ENCODE data around the gene MYL6. TPM values are rescaled to one million over a fixed set of nuclear protein-coding genes. Genes with fewer than 3 reads are reported as not detected.

The MYL6 gene
- total and polyA plus RNA-seq, 10 of the 15 experiments (the other 5 are each of a cell fraction or from before 2014, with no cell fraction given) = 1,000 to 4,116 (median 1,828) TPM

DNA sequence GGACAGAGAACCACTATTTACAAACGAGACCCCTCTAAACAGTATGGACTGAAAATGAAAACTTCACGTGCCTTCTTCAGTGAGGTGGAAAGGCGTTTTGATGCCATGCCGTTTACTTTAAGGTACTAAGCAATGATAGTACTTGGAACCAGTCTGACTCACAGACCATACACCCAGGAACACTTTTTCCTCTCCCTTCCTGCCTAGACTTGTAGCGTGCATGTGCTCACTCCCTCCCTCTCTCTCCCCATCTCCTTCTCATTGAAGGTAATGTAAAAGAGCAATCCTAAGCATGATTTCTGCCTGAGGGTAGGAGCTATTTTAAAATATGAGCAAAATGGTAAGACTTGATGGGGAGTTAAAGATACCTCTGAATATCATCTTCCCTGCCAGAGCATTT lies 47.6 kb upstream of the MYL6 start:
- Histone ChIP-seq H3K27me3 (replicated peaks in 1 of 2; ENCODE audit: control insufficient read depth in 2 of 2, insufficient read depth in 2 of 2, low read length in 1 of 2) (no peaks in the 10 kb centered on the region), H3K9ac (ENCODE audit: control insufficient read depth, insufficient read depth, low read length) (no peak overlapping the region), H2AFZ (ENCODE audit: control insufficient read depth, low read depth, low read length) (no peak overlapping the region), H3K4me1 (ENCODE audit: control insufficient read depth, insufficient read depth, low read length) (peaks cover 6% of the 10 kb centered on the region), H3K9me3 (replicated peaks; ENCODE audit: control insufficient read depth, insufficient read depth, low read length) (no peaks in the 10 kb centered on the region), H3K36me3 (ENCODE audit: control insufficient read depth in 2 of 2, insufficient read depth in 2 of 2, low read length in 1 of 2) (peaks cover 17 to 42% of the 10 kb centered on the region in 2 experiments), H3K27ac (ENCODE audit: control insufficient read depth, insufficient read depth) (no peak overlapping the region), H4K20me1 (ENCODE audit: control insufficient read depth, insufficient read depth) (no peaks in the 10 kb centered on the region), H3K4me3 (no peak overlapping the region), H3K4me2 (ENCODE audit: control insufficient read depth, insufficient read depth) (no peak overlapping the region), H3K79me2 (ENCODE audit: control insufficient read depth, insufficient read depth, low read length) (peaks cover 21% of the 10 kb centered on the region)
- DNase-seq (ENCODE audit: low read depth, low spot score) (no peak), ATAC-seq (no peak), FAIRE-seq (no peak)
- in situ Hi-C loops (cut with MboI) = no loop called here
- POLR2A ChIA-PET = interaction anchor here (0.7 to 1.0 kb wide), 2 partner anchors 12 to 66 kb away, joined by 5 read pairs; no protein-coding TSS in a partner anchor
- CTCF ChIA-PET = interaction anchor here (1.1 kb wide), 1 partner anchor 372 kb away, joined by 3 read pairs; no protein-coding TSS in a partner anchor
- intact Hi-C loops (cut with micrococcal nuclease; ENCODE audit: unreplicated experiment) = no loop called here
- RAD21 ChIA-PET (ENCODE audit: unreplicated experiment) = no interaction called here
- SMC1A ChIA-PET (ENCODE audit: uncharacterized antibody, unreplicated experiment) = no interaction called here
- 85% methylated on average over 5 of the region's 5 CpGs for WGBS (ENCODE audit: insufficient coverage, insufficient replicate concordance, low lambda C conversion rate, missing lambda C conversion rate)
- no TSS peak for BruUV-seq (replicated peaks)
- TF ChIP-seq CBX5 (IDR thresholded peaks at IDR 0.05; ENCODE audit: low read depth) = no peak
- no peak for TF ChIP-seq ZNF274 (IDR thresholded peaks at IDR 0.05; ENCODE audit: insufficient read depth, insufficient read length)
- TF ChIP-seq, protein P1, sequence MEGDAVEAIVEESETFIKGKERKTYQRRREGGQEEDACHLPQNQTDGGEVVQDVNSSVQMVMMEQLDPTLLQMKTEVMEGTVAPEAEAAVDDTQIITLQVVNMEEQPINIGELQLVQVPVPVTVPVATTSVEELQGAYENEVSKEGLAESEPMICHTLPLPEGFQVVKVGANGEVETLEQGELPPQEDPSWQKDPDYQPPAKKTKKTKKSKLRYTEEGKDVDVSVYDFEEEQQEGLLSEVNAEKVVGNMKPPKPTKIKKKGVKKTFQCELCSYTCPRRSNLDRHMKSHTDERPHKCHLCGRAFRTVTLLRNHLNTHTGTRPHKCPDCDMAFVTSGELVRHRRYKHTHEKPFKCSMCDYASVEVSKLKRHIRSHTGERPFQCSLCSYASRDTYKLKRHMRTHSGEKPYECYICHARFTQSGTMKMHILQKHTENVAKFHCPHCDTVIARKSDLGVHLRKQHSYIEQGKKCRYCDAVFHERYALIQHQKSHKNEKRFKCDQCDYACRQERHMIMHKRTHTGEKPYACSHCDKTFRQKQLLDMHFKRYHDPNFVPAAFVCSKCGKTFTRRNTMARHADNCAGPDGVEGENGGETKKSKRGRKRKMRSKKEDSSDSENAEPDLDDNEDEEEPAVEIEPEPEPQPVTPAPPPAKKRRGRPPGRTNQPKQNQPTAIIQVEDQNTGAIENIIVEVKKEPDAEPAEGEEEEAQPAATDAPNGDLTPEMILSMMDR (IDR thresholded peaks at IDR 0.05 in 2 of 3, conservative IDR thresholded peaks at IDR 0.05 in 1 of 3; ENCODE audit: control insufficient read depth in 2 of 3, extremely low read depth in 1 of 3, insufficient read depth in 1 of 3, low read depth in 3 of 3, low read length in 3 of 3) = no peak
- no peak for TF ChIP-seq NR2F1 (conservative IDR thresholded peaks at IDR 0.05)
- TF ChIP-seq JUND (IDR thresholded peaks at IDR 0.05; ENCODE audit: low read depth, low read length) = no peak
- TF ChIP-seq MEF2A (IDR thresholded peaks at IDR 0.05; ENCODE audit: insufficient read depth, low read depth, low read length) = no peak
- TF ChIP-seq NBN (IDR thresholded peaks at IDR 0.05) = no peak
- TF ChIP-seq, protein P2, sequence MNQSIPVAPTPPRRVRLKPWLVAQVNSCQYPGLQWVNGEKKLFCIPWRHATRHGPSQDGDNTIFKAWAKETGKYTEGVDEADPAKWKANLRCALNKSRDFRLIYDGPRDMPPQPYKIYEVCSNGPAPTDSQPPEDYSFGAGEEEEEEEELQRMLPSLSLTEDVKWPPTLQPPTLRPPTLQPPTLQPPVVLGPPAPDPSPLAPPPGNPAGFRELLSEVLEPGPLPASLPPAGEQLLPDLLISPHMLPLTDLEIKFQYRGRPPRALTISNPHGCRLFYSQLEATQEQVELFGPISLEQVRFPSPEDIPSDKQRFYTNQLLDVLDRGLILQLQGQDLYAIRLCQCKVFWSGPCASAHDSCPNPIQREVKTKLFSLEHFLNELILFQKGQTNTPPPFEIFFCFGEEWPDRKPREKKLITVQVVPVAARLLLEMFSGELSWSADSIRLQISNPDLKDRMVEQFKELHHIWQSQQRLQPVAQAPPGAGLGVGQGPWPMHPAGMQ (IDR thresholded peaks at IDR 0.05; ENCODE audit: borderline replicate concordance) = no peak
- TF ChIP-seq RAD51 (IDR thresholded peaks at IDR 0.05) = no peak
- TF ChIP-seq CEBPB (IDR thresholded peaks at IDR 0.05; ENCODE audit: borderline replicate concordance in 1 of 2, low read depth in 2 of 2, low read length in 2 of 2) = no peak
- TF ChIP-seq, protein P3, sequence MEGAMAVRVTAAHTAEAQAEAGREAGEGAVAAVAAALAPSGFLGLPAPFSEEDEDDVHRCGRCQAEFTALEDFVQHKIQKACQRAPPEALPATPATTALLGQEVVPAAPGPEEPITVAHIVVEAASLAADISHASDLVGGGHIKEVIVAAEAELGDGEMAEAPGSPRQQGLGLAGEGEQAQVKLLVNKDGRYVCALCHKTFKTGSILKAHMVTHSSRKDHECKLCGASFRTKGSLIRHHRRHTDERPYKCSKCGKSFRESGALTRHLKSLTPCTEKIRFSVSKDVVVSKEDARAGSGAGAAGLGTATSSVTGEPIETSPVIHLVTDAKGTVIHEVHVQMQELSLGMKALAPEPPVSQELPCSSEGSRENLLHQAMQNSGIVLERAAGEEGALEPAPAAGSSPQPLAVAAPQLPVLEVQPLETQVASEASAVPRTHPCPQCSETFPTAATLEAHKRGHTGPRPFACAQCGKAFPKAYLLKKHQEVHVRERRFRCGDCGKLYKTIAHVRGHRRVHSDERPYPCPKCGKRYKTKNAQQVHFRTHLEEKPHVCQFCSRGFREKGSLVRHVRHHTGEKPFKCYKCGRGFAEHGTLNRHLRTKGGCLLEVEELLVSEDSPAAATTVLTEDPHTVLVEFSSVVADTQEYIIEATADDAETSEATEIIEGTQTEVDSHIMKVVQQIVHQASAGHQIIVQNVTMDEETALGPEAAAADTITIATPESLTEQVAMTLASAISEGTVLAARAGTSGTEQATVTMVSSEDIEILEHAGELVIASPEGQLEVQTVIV (IDR thresholded peaks at IDR 0.05; ENCODE audit: borderline replicate concordance, partially characterized antibody) = no peak
- no peak for TF ChIP-seq MTA2 (IDR thresholded peaks at IDR 0.05; ENCODE audit: low read depth)
- TF ChIP-seq BACH1 (IDR thresholded peaks at IDR 0.05; ENCODE audit: borderline replicate concordance) = no peak
- TF ChIP-seq GABPA (IDR thresholded peaks at IDR 0.05; ENCODE audit: low read depth) = no peak
- TF ChIP-seq BHLHE40 (IDR thresholded peaks at IDR 0.05; ENCODE audit: borderline replicate concordance in 1 of 2, low read depth in 2 of 2, low read length in 1 of 2) = no peak
- TF ChIP-seq IRF4 (IDR thresholded peaks at IDR 0.05; ENCODE audit: low read depth, low read length) = no peak
